Erythroblast (primary cell): ENCODE data around the gene ERCC6L.
"Not testable (repeated sequence)": the region's sequence is repeated elsewhere in the genome, so short reads cannot be mapped to it uniquely, and the experiment has no call there.

Experiments
- GATA1 ChIP-seq: IDR thresholded peaks from 2 replicates; pipeline ENCODE4 v1.6.1; 2011; ENCODE audit warnings: low read depth, mild to moderate bottlenecking, control low read depth, low read length, moderate library complexity
- POLR2A ChIP-seq: IDR thresholded peaks from 2 replicates; pipeline ENCODE4 v1.6.1; 2011; ENCODE audit warnings: mild to moderate bottlenecking, low read length

DNA sequence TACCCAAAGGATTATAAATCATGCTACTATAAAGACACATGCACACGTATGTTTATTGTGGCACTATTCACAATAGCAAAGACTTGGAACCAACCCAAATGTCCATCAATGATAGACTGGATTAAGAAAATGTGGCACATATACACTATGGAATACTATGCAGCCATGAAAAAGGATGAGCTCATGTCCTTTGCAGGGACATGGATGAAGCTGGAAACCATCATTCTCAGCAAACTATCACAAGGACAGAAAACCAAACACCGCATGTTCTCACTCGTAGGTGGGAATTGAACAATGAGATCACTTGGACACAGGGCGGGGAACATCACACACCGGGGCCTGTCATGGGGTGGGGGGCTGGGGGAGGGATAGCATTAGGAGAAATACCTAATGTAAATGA is 62.5 kb downstream of the ERCC6L start:
- TF ChIP-seq GATA1, POLR2A: not testable (repeated sequence)
